Progenitor cell of endocrine pancreas (in vitro differentiated cells): ENCODE measurements around the gene ABCF2. TPM values are rescaled to one million over a fixed set of nuclear protein-coding genes. Genes with fewer than 3 reads are reported as not detected.

Source experiments
- DNase-seq: peaks from one replicate; pipeline ENCODE4 v3.0.0; 2021; ENCODE audit warnings: low spot score; ENCODE audit not compliant: unreplicated experiment
- H3K27ac Mint-ChIP-seq: 2 replicates; pipeline ENCODE4 v1.8.0; 2021; ENCODE audit warnings: mild to moderate bottlenecking, moderate library complexity, mixed read lengths
- H3K27me3 Mint-ChIP-seq: 2 replicates; pipeline ENCODE4 v1.8.0; 2021; ENCODE audit warnings: mixed read lengths
- H3K36me3 Mint-ChIP-seq: 2 replicates; pipeline ENCODE4 v1.8.0; 2022; ENCODE audit warnings: mixed read lengths; ENCODE audit not compliant: insufficient read depth
- H3K4me1 Mint-ChIP-seq: 2 replicates; pipeline ENCODE4 v1.8.0; 2021; ENCODE audit warnings: low read depth, mixed read lengths
- H3K4me3 Mint-ChIP-seq: 2 replicates; pipeline ENCODE4 v1.8.0; 2021; ENCODE audit warnings: low read depth, mild to moderate bottlenecking, moderate library complexity, mixed read lengths
- H3K9me3 Mint-ChIP-seq: 2 replicates; pipeline ENCODE4 v1.8.0; 2021; ENCODE audit warnings: low read depth, mixed read lengths
- CTCF ChIP-seq: fragments of 200-600 bp; sonication (generic); IDR thresholded peaks from one replicate; pipeline ENCODE4 v1.5.0; 2021; ENCODE audit warnings: antibody characterized with exemption, mild to moderate bottlenecking; ENCODE audit not compliant: unreplicated experiment
- total RNA-seq: library from RNA; stranded (reverse); gene quantifications from 2 replicates; pipeline ENCODE4 v1.2.1, GENCODE V29; 2021

Gene ABCF2
- total RNA-seq, 1 donor from 2014 or later: 55.1 TPM

- Mint-ChIP-seq H3K27ac (no peak overlapping the region), H3K4me1 (no peaks in the 10 kb centered on the region), H3K36me3 (no peaks in the 10 kb centered on the region), H3K27me3 (peaks cover 33% of the 10 kb centered on the region), H3K9me3 (no peaks in the 10 kb centered on the region), H3K4me3 (no peak overlapping the region)
- no peak for DNase-seq
- no peak for TF ChIP-seq CTCF
Measured at GRCh38 chr7:151192002-151192539, 34.9 kb downstream of the ABCF2 start.

GRCh38 chr7:151191544-151191943, 35.5 kb downstream of the ABCF2 start:
- DNase-seq: no peak
- Mint-ChIP-seq H3K27ac (no peak overlapping the region), H3K4me1 (no peaks in the 10 kb centered on the region), H3K9me3 (no peaks in the 10 kb centered on the region), H3K36me3 (no peaks in the 10 kb centered on the region), H3K27me3 (peaks cover 35% of the 10 kb centered on the region), H3K4me3 (no peak overlapping the region)
- no peak for TF ChIP-seq CTCF

GRCh38 chr7:151189038-151189437, 38.0 kb downstream of the ABCF2 start:
- Mint-ChIP-seq H3K4me3 (no peak overlapping the region), H3K36me3 (no peaks in the 10 kb centered on the region), H3K27ac (no peak overlapping the region), H3K27me3 (peaks cover 35% of the 10 kb centered on the region), H3K4me1 (no peaks in the 10 kb centered on the region), H3K9me3 (no peaks in the 10 kb centered on the region)
- no peak for DNase-seq
- no peak for TF ChIP-seq CTCF

- DNase-seq: no peak
- no peaks in the 10 kb centered on the region for H3K9me3 Mint-ChIP-seq
- H3K4me3 Mint-ChIP-seq: no peak overlapping the region
- H3K4me1 Mint-ChIP-seq: no peaks in the 10 kb centered on the region
- no peak overlapping the region for H3K27ac Mint-ChIP-seq
- H3K27me3 Mint-ChIP-seq: peaks cover 30% of the 10 kb centered on the region
- H3K36me3 Mint-ChIP-seq: no peaks in the 10 kb centered on the region
- TF ChIP-seq CTCF: no peak
Measured at GRCh38 chr7:151188252-151188542, 38.8 kb downstream of the ABCF2 start.

- H3K27ac Mint-ChIP-seq: no peak overlapping the region
- no peaks in the 10 kb centered on the region for H3K9me3 Mint-ChIP-seq
- no peak for TF ChIP-seq CTCF
- H3K36me3 Mint-ChIP-seq: no peaks in the 10 kb centered on the region
- H3K27me3 Mint-ChIP-seq: peaks cover 29% of the 10 kb centered on the region
- no peak overlapping the region for H3K4me3 Mint-ChIP-seq
- no peak for DNase-seq
- H3K4me1 Mint-ChIP-seq: no peaks in the 10 kb centered on the region
Measured at GRCh38 chr7:151187409-151188251, 39.4 kb downstream of the ABCF2 start.
